Caco-2 (cell line): Measurements from ENCODE around the gene CNGA4. TPM values are rescaled to one million over a fixed set of nuclear protein-coding genes. Genes with fewer than 3 reads are reported as not detected.
A peak's percentile ranks its signal among the peaks of the same experiment; 100 is the strongest.

Source experiments
- BruUV-seq: library from RNA; stranded (reverse); fragments of 400-500 nt; replicated peaks from 2 replicates; lab custom pipeline; 2021; lab: Mats Ljungman, UMichigan
- CTCF ChIA-PET: fragments of 300-600 bp; sonication (Branson Sonifier 250); formaldehyde crosslinking; loops from one replicate; lab custom pipeline; 2022; ENCODE audit warnings: antibody characterized with exemption; lab: Charles Lee
- POLR2A ChIA-PET: fragments of 300-600 bp; sonication (Branson Sonifier 250); formaldehyde crosslinking; loops from one replicate; lab custom pipeline; 2022; ENCODE audit warnings: antibody characterized with exemption; lab: Charles Lee
- DNase-seq, 2 experiments: peaks; one replicate each; pipeline versions ENCODE4 v3.0.0 to v3.0.0-alpha.2; 2020 to 2022
- H3K27me3 ChIP-seq: replicated peaks from 2 replicates; pipeline ENCODE4 v1.6.0; 2011; ENCODE audit warnings: low read length; ENCODE audit not compliant: control insufficient read depth, insufficient read depth
- H3K36me3 ChIP-seq: 2 replicates; pipeline ENCODE4 v1.5.1; 2011; ENCODE audit warnings: low read length; ENCODE audit not compliant: control insufficient read depth, insufficient read depth
- H3K4me1 ChIP-seq: fragments of 250-450 bp; sonication (Bioruptor Pico); 2 replicates; pipeline ENCODE4 v1.5.1; 2020; ENCODE audit warnings: mild to moderate bottlenecking
- H3K4me3 ChIP-seq: 2 replicates; pipeline ENCODE4 v1.5.1; 2011; ENCODE audit warnings: low read depth, mild to moderate bottlenecking, control low read depth, low read length
- H3K9me3 ChIP-seq: fragments of 250-450 bp; sonication (Bioruptor Pico); 2 replicates; pipeline ENCODE4 v1.5.1; 2020; ENCODE audit warnings: mild to moderate bottlenecking, moderate library complexity
- H3K27ac Mint-ChIP-seq: one replicate; pipeline ENCODE4 v1.8.0; 2022; ENCODE audit warnings: mixed read lengths; ENCODE audit not compliant: unreplicated experiment
- H3K27me3 Mint-ChIP-seq: one replicate; pipeline ENCODE4 v1.8.0; 2022; ENCODE audit warnings: mixed read lengths; ENCODE audit not compliant: insufficient read depth, unreplicated experiment
- H3K36me3 Mint-ChIP-seq: one replicate; pipeline ENCODE4 v1.8.0; 2022; ENCODE audit warnings: mild to moderate bottlenecking, mixed read lengths; ENCODE audit not compliant: insufficient read depth, unreplicated experiment
- H3K4me1 Mint-ChIP-seq: one replicate; pipeline ENCODE4 v1.8.0; 2022; ENCODE audit warnings: low read depth, mixed read lengths; ENCODE audit not compliant: unreplicated experiment
- H3K4me3 Mint-ChIP-seq: one replicate; pipeline ENCODE4 v1.8.0; 2022; ENCODE audit warnings: mild to moderate bottlenecking, moderate library complexity, mixed read lengths; ENCODE audit not compliant: unreplicated experiment
- H3K9me3 Mint-ChIP-seq: one replicate; pipeline ENCODE4 v1.8.0; 2022; ENCODE audit warnings: mixed read lengths; ENCODE audit not compliant: unreplicated experiment
- intact Hi-C: fragments of 100-400 bp; cut with micrococcal nuclease; formaldehyde crosslinking; loops from one replicate; pipeline ENCODE4 v1.10.0; 2022; ENCODE audit not compliant: unreplicated experiment
- total RNA-seq: library from RNA; stranded (reverse); gene quantifications from 2 replicates; pipeline ENCODE4 v1.2.3, GENCODE V29; 2022
- TF ChIP-seq, protein P1 (sequence below), 2 experiments: fragments of 200-600 bp in 1 of 2; IDR thresholded peaks; 1 replicate in 1 of 2; 2 replicates in 1 of 2; pipeline versions ENCODE4 v1.5.1 to v1.8.0; 2011 to 2022; ENCODE audit warnings: antibody characterized with exemption in 1 of 2, control low read depth in 1 of 2, inconsistent platforms in 1 of 2, low read depth in 1 of 2, low read length in 1 of 2, mild to moderate bottlenecking in 1 of 2, moderate library complexity in 1 of 2; ENCODE audit not compliant: insufficient read depth in 1 of 2, severe bottlenecking in 1 of 2, unreplicated experiment in 1 of 2

Gene CNGA4
- total RNA-seq, 1 experiment from 2014 or later, result not detected

DNA sequence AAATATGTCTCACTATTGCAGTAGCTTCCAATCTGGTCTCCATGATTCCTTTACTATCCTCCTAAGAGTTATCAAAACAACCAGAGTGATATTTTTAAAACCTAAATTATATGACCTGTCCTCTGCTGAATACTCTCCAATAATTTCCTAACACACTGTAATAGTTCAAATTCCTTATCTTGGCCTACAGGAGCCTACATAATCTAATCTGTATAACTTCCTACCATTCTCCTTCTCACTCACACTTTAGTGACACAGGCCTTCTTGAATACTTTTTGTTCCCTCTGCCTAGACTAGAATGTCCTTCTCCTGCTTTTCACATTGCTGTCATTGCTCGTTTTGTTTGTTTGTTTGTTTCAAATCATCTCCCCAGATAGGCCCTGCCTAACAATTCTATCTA is 13.9 kb upstream of the CNGA4 start:
- DNase-seq, result no peak
- Mint-ChIP-seq H3K9me3 (no peaks in the 10 kb centered on the region), H3K4me1 (peaks cover 18% of the 10 kb centered on the region), H3K4me3 (no peak overlapping the region), H3K36me3 (peaks cover 20% of the 10 kb centered on the region), H3K27ac (peak overlapping the region; percentile 4), H3K27me3 (no peaks in the 10 kb centered on the region)
- no peaks in the 10 kb centered on the region for H3K9me3 ChIP-seq
- TF ChIP-seq, protein P1, sequence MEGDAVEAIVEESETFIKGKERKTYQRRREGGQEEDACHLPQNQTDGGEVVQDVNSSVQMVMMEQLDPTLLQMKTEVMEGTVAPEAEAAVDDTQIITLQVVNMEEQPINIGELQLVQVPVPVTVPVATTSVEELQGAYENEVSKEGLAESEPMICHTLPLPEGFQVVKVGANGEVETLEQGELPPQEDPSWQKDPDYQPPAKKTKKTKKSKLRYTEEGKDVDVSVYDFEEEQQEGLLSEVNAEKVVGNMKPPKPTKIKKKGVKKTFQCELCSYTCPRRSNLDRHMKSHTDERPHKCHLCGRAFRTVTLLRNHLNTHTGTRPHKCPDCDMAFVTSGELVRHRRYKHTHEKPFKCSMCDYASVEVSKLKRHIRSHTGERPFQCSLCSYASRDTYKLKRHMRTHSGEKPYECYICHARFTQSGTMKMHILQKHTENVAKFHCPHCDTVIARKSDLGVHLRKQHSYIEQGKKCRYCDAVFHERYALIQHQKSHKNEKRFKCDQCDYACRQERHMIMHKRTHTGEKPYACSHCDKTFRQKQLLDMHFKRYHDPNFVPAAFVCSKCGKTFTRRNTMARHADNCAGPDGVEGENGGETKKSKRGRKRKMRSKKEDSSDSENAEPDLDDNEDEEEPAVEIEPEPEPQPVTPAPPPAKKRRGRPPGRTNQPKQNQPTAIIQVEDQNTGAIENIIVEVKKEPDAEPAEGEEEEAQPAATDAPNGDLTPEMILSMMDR (IDR thresholded peaks at IDR 0.05; ENCODE audit: insufficient read depth in 1 of 2, low read depth in 1 of 2, low read length in 1 of 2, severe bottlenecking in 1 of 2, unreplicated experiment in 1 of 2), result no peak
- ChIA-PET CTCF (no interaction called here), POLR2A (no interaction called here)
- H3K4me1 ChIP-seq, result peaks cover 8% of the 10 kb centered on the region; the same call in 1 of the 2 replicates
- H3K4me3 ChIP-seq, result no peak overlapping the region
- H3K27me3 ChIP-seq, result no peaks in the 10 kb centered on the region
- intact Hi-C loops, result no loop called here
- BruUV-seq, result no TSS peak
- H3K36me3 ChIP-seq, result peaks cover 6% of the 10 kb centered on the region

DNA sequence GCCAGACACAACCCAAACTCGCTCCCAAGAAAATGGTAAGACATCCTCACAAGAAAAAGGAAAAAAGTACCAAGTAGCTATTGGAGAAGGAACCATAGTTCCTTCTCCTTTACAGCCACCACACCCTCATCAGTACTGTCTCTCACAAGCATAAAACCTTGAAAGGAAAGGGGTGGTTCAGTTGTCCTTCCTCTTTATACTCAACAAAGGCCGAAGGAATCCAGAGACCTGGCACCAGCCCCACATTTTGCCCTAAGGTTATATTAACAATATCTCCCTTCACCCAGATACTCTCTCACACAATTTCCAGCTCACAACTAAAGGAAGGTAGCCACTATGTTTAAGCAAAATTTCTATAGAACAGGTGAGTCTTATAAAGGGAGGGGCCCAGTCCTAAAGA is 13.0 kb upstream of the CNGA4 start:
- H3K4me1 Mint-ChIP-seq, result peaks cover 27% of the 10 kb centered on the region
- Histone ChIP-seq H3K27me3 (no peaks in the 10 kb centered on the region), H3K4me3 (no peak overlapping the region), H3K4me1 (peaks cover 16% of the 10 kb centered on the region), H3K9me3 (no peaks in the 10 kb centered on the region), H3K36me3 (peaks cover 6% of the 10 kb centered on the region)
- no TSS peak for BruUV-seq
- ChIA-PET CTCF (no interaction called here), POLR2A (no interaction called here)
- H3K4me3 Mint-ChIP-seq, result no peak overlapping the region
- TF ChIP-seq, protein P1 (IDR thresholded peaks at IDR 0.05; ENCODE audit: insufficient read depth in 1 of 2, low read depth in 1 of 2, low read length in 1 of 2, severe bottlenecking in 1 of 2, unreplicated experiment in 1 of 2), result no peak
- peaks cover 20% of the 10 kb centered on the region for H3K36me3 Mint-ChIP-seq
- DNase-seq, result no peak
- intact Hi-C loops, result no loop called here
- no peaks in the 10 kb centered on the region for H3K27me3 Mint-ChIP-seq
- no peak overlapping the region for H3K27ac Mint-ChIP-seq
- no peaks in the 10 kb centered on the region for H3K9me3 Mint-ChIP-seq

DNA sequence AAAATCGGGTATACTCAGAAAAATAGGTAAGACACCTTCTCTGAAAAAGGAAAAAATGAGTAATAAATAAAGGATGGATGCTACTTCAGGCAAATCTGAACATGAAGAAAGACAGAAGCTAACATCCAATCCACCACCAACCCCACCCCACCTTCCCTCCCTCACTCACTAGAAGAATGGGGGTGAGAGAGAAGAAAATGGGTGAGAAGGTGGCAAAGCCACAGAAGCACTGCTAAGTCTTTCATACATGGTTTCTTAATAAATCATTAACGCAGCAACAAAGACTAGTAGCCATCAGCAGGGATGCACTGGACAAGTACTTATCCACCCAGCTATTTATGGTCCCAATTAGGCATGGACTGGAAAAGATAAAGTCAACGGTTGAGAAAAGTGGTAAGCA is 10.4 kb upstream of the CNGA4 start:
- H3K9me3 Mint-ChIP-seq, result no peaks in the 10 kb centered on the region
- POLR2A ChIA-PET, result no interaction called here

More for the DNA sequence above, 10.4 kb upstream of the CNGA4 start:
- Histone ChIP-seq H3K4me1 (peaks cover 16% of the 10 kb centered on the region), H3K36me3 (peaks cover 4% of the 10 kb centered on the region), H3K27me3 (no peaks in the 10 kb centered on the region), H3K4me3 (no peak overlapping the region), H3K9me3 (no peaks in the 10 kb centered on the region)
- Mint-ChIP-seq H3K36me3 (peaks cover 17% of the 10 kb centered on the region), H3K4me3 (no peak overlapping the region), H3K27me3 (no peaks in the 10 kb centered on the region), H3K27ac (no peak overlapping the region), H3K4me1 (peaks cover 37% of the 10 kb centered on the region)
- TF ChIP-seq, protein P1 (IDR thresholded peaks at IDR 0.05; ENCODE audit: insufficient read depth in 1 of 2, low read depth in 1 of 2, low read length in 1 of 2, severe bottlenecking in 1 of 2, unreplicated experiment in 1 of 2), result no peak
- CTCF ChIA-PET, result no interaction called here
- no TSS peak for BruUV-seq
- intact Hi-C loops, result no loop called here
- no peak for DNase-seq
